Measurements from ENCODE around the gene SLC35G6. TPM values are rescaled to one million over a fixed set of nuclear protein-coding genes. Genes with fewer than 3 reads are reported as not detected.

Gene SLC35G6
- total and polyA plus RNA-seq, 2 experiments from 2014 or later, result 0.16 TPM; not detected in 1

DNA sequence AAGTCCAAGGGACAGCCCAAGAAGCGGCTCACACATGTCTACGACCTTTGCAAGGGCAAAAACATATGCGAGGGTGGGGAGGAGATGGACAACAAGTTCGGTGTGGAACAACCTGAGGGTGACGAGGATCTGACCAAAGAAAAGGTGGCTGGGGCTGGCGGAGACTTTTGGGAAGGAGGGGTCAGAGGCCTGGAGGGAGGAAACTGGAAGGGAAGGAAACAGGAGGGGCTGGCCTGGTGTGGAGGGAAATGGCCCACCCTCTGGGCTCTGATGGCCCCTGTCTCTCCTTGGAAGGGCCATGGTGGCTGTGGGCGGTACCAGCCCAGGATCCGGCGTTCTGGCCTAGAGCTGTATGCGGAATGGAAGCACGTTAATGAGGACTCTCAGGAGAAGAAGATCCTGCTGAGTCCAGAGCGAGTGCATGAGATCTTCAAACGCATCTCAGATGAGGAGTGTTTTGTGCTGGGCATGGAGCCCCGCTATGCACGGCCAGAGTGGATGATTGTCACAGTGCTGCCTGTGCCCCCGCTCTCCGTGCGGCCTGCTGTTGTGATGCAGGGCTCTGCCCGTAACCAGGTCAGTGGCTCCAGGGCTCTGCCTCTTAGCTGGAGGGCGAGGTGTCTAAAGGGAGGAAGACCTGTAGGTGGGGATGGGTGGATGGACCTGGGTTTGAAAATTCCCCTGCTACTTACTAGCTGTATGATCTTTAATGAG lies 15.4 kb downstream of the SLC35G6 start (continued):
- TF ChIP-seq, protein P1, sequence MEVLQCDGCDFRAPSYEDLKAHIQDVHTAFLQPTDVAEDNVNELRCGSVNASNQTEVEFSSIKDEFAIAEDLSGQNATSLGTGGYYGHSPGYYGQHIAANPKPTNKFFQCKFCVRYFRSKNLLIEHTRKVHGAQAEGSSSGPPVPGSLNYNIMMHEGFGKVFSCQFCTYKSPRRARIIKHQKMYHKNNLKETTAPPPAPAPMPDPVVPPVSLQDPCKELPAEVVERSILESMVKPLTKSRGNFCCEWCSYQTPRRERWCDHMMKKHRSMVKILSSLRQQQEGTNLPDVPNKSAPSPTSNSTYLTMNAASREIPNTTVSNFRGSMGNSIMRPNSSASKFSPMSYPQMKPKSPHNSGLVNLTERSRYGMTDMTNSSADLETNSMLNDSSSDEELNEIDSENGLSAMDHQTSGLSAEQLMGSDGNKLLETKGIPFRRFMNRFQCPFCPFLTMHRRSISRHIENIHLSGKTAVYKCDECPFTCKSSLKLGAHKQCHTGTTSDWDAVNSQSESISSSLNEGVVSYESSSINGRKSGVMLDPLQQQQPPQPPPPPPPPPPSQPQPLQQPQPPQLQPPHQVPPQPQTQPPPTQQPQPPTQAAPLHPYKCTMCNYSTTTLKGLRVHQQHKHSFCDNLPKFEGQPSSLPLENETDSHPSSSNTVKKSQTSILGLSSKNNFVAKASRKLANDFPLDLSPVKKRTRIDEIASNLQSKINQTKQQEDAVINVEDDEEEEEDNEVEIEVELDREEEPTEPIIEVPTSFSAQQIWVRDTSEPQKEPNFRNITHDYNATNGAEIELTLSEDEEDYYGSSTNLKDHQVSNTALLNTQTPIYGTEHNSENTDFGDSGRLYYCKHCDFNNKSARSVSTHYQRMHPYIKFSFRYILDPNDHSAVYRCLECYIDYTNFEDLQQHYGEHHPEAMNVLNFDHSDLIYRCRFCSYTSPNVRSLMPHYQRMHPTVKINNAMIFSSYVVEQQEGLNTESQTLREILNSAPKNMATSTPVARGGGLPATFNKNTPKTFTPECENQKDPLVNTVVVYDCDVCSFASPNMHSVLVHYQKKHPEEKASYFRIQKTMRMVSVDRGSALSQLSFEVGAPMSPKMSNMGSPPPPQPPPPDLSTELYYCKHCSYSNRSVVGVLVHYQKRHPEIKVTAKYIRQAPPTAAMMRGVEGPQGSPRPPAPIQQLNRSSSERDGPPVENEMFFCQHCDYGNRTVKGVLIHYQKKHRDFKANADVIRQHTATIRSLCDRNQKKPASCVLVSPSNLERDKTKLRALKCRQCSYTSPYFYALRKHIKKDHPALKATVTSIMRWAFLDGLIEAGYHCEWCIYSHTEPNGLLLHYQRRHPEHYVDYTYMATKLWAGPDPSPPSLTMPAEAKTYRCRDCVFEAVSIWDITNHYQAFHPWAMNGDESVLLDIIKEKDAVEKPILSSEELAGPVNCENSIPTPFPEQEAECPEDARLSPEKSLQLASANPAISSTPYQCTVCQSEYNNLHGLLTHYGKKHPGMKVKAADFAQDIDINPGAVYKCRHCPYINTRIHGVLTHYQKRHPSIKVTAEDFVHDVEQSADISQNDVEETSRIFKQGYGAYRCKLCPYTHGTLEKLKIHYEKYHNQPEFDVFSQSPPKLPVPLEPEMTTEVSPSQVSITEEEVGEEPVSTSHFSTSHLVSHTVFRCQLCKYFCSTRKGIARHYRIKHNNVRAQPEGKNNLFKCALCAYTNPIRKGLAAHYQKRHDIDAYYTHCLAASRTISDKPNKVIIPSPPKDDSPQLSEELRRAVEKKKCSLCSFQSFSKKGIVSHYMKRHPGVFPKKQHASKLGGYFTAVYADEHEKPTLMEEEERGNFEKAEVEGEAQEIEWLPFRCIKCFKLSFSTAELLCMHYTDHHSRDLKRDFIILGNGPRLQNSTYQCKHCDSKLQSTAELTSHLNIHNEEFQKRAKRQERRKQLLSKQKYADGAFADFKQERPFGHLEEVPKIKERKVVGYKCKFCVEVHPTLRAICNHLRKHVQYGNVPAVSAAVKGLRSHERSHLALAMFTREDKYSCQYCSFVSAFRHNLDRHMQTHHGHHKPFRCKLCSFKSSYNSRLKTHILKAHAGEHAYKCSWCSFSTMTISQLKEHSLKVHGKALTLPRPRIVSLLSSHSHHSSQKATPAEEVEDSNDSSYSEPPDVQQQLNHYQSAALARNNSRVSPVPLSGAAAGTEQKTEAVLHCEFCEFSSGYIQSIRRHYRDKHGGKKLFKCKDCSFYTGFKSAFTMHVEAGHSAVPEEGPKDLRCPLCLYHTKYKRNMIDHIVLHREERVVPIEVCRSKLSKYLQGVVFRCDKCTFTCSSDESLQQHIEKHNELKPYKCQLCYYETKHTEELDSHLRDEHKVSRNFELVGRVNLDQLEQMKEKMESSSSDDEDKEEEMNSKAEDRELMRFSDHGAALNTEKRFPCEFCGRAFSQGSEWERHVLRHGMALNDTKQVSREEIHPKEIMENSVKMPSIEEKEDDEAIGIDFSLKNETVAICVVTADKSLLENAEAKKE (CRISPR knock-in tag; IDR thresholded peaks at IDR 0.05), result no peak
- TF ChIP-seq POLR2AphosphoS5 (IDR thresholded peaks at IDR 0.05; ENCODE audit: low read depth) (no peak), CREB1 (CRISPR knock-in tag; IDR thresholded peaks at IDR 0.05; ENCODE audit: low read depth) (no peak), EZH2 (IDR thresholded peaks at IDR 0.05; ENCODE audit: low read depth, unreplicated experiment) (no peak), NANOG (IDR thresholded peaks at IDR 0.05; ENCODE audit: borderline replicate concordance) (no peak), REST (IDR thresholded peaks at IDR 0.05; ENCODE audit: unreplicated experiment) (no peak), ETS1 (IDR thresholded peaks at IDR 0.05) (no peak), EZH2phosphoT487 (IDR thresholded peaks at IDR 0.05; ENCODE audit: unreplicated experiment) (no peak), ZNF114 (CRISPR knock-in tag; IDR thresholded peaks at IDR 0.05) (no peak)

Measured in GM23338 (cell line).